SK-N-SH treated with all-trans-retinoic acid at 6 μM for 48 hours (cell line): ENCODE results near the gene EEIG2.
A peak's percentile ranks its signal among the peaks of the same experiment; 100 is the strongest.

ENCODE experiments used
- ATAC-seq: fragments of 200-7000 bp; cut with Tn5 transposase; 3 replicates; pipeline ENCODE4 v1.9.1; 2020; ENCODE audit warnings: mild to moderate bottlenecking, moderate library complexity
- ARNTL ChIP-seq: fragments of 450-650 bp; formaldehyde crosslinking; IDR thresholded peaks from 2 replicates; pipeline ENCODE4 v1.5.0; 2020; ENCODE audit warnings: low read depth, mild to moderate bottlenecking, moderate library complexity, borderline replicate concordance
- BACH2 ChIP-seq: fragments of 250-450 bp; sonication (Bioruptor Pico); IDR thresholded peaks from 2 replicates; pipeline ENCODE4 v1.9.0; 2021; ENCODE audit warnings: mild to moderate bottlenecking, borderline replicate concordance
- CREB5 ChIP-seq: fragments of 250-450 bp; sonication (Bioruptor Pico); IDR thresholded peaks from 2 replicates; pipeline ENCODE4 v1.5.1; 2020; ENCODE audit warnings: low read depth, mild to moderate bottlenecking, moderate library complexity
- CSDC2 ChIP-seq: fragments of 250-450 bp; sonication (Bioruptor Pico); IDR thresholded peaks from 2 replicates; pipeline ENCODE4 v1.5.0; 2020; ENCODE audit warnings: mild to moderate bottlenecking, moderate library complexity
- CSRNP3 ChIP-seq: fragments of 250-450 bp; sonication (Bioruptor Pico); IDR thresholded peaks from 2 replicates; pipeline ENCODE4 v1.5.1; 2021; ENCODE audit warnings: mild to moderate bottlenecking, moderate library complexity
- ESRRG ChIP-seq: fragments of 250-450 bp; sonication (Bioruptor Pico); IDR thresholded peaks from 2 replicates; pipeline ENCODE4 v1.6.1; 2021; ENCODE audit warnings: mild to moderate bottlenecking
- GLIS3 ChIP-seq: fragments of 250-450 bp; sonication (Bioruptor Pico); IDR thresholded peaks from 2 replicates; pipeline ENCODE4 v1.5.0; 2020; ENCODE audit warnings: mild to moderate bottlenecking, moderate library complexity
- ISL1 ChIP-seq: fragments of 250-450 bp; sonication (Bioruptor Pico); IDR thresholded peaks from 2 replicates; pipeline ENCODE4 v2.1.2; 2022; ENCODE audit warnings: mild to moderate bottlenecking, moderate library complexity
- PATZ1 ChIP-seq: fragments of 250-450 bp; sonication (Bioruptor Pico); IDR thresholded peaks from 2 replicates; pipeline ENCODE4 v1.8.0; 2020; ENCODE audit warnings: mild to moderate bottlenecking, moderate library complexity, borderline replicate concordance
- POU6F1 ChIP-seq: fragments of 250-450 bp; sonication (Bioruptor Pico); IDR thresholded peaks from 2 replicates; pipeline ENCODE4 v1.8.0; 2021; ENCODE audit warnings: low read depth, mild to moderate bottlenecking, moderate library complexity, borderline replicate concordance
- PPARA ChIP-seq: fragments of 250-450 bp; sonication (Bioruptor Pico); IDR thresholded peaks from 2 replicates; pipeline ENCODE4 v1.5.0; 2020; ENCODE audit warnings: mild to moderate bottlenecking, borderline replicate concordance
- RARB ChIP-seq: fragments of 250-450 bp; sonication (Bioruptor Pico); IDR thresholded peaks from 2 replicates; pipeline ENCODE4 v1.8.0; 2021; ENCODE audit warnings: mild to moderate bottlenecking, moderate library complexity
- SNAI2 ChIP-seq: fragments of 250-450 bp; sonication (Bioruptor Pico); IDR thresholded peaks from 2 replicates; pipeline ENCODE4 v1.5.0; 2020; ENCODE audit warnings: mild to moderate bottlenecking, moderate library complexity
- TCF4 ChIP-seq: fragments of 250-450 bp; sonication (Bioruptor Pico); IDR thresholded peaks from 2 replicates; pipeline ENCODE4 v1.8.0; 2021; ENCODE audit warnings: mild to moderate bottlenecking, moderate library complexity, borderline replicate concordance
- TOX ChIP-seq: fragments of 250-450 bp; sonication (Bioruptor Pico); IDR thresholded peaks from 2 replicates; pipeline ENCODE4 v1.8.0; 2021; ENCODE audit warnings: mild to moderate bottlenecking, moderate library complexity, borderline replicate concordance
- ZC3H10 ChIP-seq: fragments of 250-450 bp; sonication (Bioruptor Pico); IDR thresholded peaks from 2 replicates; pipeline ENCODE4 v1.5.1; 2021; ENCODE audit warnings: mild to moderate bottlenecking, moderate library complexity
- ZFP3 ChIP-seq: fragments of 250-450 bp; sonication (Bioruptor Pico); IDR thresholded peaks from 2 replicates; pipeline ENCODE4 v1.5.0; 2020; ENCODE audit warnings: mild to moderate bottlenecking, moderate library complexity
- ZNF565 ChIP-seq: fragments of 450-650 bp; formaldehyde crosslinking; conservative IDR thresholded peaks from 2 replicates; pipeline ENCODE4 v1.5.0; 2020; ENCODE audit warnings: low read depth, mild to moderate bottlenecking, moderate library complexity
- ZNF70 ChIP-seq: fragments of 450-650 bp; formaldehyde crosslinking; IDR thresholded peaks from 2 replicates; pipeline ENCODE4 v1.5.0; 2020; ENCODE audit warnings: mild to moderate bottlenecking, moderate library complexity
- ZNF8 ChIP-seq: fragments of 450-650 bp; formaldehyde crosslinking; IDR thresholded peaks from 2 replicates; pipeline ENCODE4 v1.5.0; 2020; ENCODE audit warnings: mild to moderate bottlenecking, moderate library complexity

The EEIG2 gene

GRCh38 chr1:108585313-108585712 is 25.4 kb downstream of the EEIG2 start (continued):
- TF ChIP-seq POU6F1 (CRISPR knock-in tag) (no peak), CREB5 (CRISPR knock-in tag) (no peak), BACH2 (CRISPR knock-in tag) (no peak), ISL1 (CRISPR knock-in tag) (no peak), SNAI2 (CRISPR knock-in tag) (no peak), ZNF8 (CRISPR knock-in tag) (no peak), ZC3H10 (no peak), ZNF565 (no peak), TOX (CRISPR knock-in tag) (no peak), GLIS3 (CRISPR knock-in tag) (no peak), ESRRG (CRISPR knock-in tag) (no peak), ZFP3 (CRISPR knock-in tag) (no peak), ARNTL (no peak), CSRNP3 (no peak)

- TF ChIP-seq POU6F1 (CRISPR knock-in tag) (no peak), PPARA (CRISPR knock-in tag) (no peak), ZC3H10 (no peak), CREB5 (CRISPR knock-in tag) (no peak)
- peak; percentile 53 for ATAC-seq
Observed at GRCh38 chr1:108590441-108590840, 30.5 kb downstream of the EEIG2 start.

GRCh38 chr1:108590957-108591356 is 31.1 kb downstream of the EEIG2 start:
- TF ChIP-seq ZFP3 (CRISPR knock-in tag) = no peak
- peak; percentile 78; the same call in 1 of the 2 replicates for TF ChIP-seq ZC3H10
- no peak for TF ChIP-seq POU6F1 (CRISPR knock-in tag)
- TF ChIP-seq SNAI2 (CRISPR knock-in tag) = no peak
- TF ChIP-seq ARNTL = no peak
- TF ChIP-seq TCF4 (CRISPR knock-in tag) = no peak
- TF ChIP-seq RARB (CRISPR knock-in tag) = no peak
- TF ChIP-seq PATZ1 (CRISPR knock-in tag) = 0 out of 2 replicates have a peak, but pooled peaks have one; percentile 78
- TF ChIP-seq TOX (CRISPR knock-in tag) = peak; percentile 83
- TF ChIP-seq GLIS3 (CRISPR knock-in tag) = no peak
- TF ChIP-seq ISL1 (CRISPR knock-in tag) = peak; percentile 99
- no peak for TF ChIP-seq ZNF70 (CRISPR knock-in tag)
- no peak for TF ChIP-seq ZNF565
- 0 out of 2 replicates have a peak, but pooled peaks have one; percentile 15 for TF ChIP-seq CREB5 (CRISPR knock-in tag)
- TF ChIP-seq ZNF8 (CRISPR knock-in tag) = no peak
- TF ChIP-seq CSDC2 (CRISPR knock-in tag) = no peak
- no peak for TF ChIP-seq BACH2 (CRISPR knock-in tag)
- TF ChIP-seq CSRNP3 = no peak
- ATAC-seq = peak; percentile 82
